Ureter (tissue), 1 donor: ENCODE measurements around the gene DIPK1A. TPM values are rescaled to one million over a fixed set of nuclear protein-coding genes. Genes with fewer than 3 reads are reported as not detected.

Experiments used
- DNase-seq: peaks from one replicate; pipeline ENCODE4 v3.0.0-alpha.2; 2020; ENCODE audit warnings: low spot score
- total RNA-seq: library from RNA; stranded (reverse); gene quantifications from one replicate; pipeline ENCODE4 v1.2.4, GENCODE V29; 2023
- donor health status: DM: yes; HTN: yes; CAD: no.

Gene DIPK1A
- 8.9 TPM for total RNA-seq

DNA sequence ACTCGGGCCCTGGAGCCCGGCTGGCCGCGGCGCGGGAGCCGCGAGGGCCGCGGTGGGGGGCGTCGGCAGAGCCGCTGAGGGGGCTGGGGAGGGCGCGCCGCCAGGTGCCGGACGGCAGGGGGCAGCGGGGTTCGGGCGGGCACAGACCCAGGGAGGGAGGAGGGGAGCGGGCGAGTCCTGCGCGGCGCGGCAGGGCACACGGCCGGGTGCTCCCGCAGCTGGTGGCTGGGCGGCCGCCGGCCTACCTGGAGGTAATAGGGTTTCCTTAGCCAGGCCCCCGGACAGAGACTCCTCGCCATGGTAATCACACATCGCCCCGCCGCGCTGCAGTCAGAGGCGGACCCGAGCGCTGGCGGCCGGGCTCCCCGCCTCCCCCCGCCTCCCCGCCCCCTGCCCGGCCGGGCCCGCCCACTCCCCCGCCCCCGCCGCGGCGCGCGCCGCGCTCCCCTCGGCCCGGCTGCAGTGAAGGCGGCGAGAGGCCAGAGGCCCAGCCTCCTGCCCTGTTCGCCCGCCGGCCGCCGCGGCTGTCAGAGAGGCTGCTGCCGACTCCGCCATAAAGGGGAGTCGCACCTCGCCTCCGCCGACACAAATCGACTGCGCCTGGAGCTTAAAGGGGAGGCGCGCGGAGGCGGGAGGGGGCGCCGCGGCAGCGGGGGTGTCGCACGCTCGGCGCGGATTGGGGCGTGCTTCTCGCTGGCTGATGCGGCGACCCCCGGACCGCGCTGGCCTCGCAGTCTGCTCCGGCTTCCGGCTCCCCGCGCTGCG is at the start of gene DIPK1A:
DIPK1A (minus strand) TSS at position 332 of the 765 bp plus-strand sequence; CDS start at position 299, 33 bp downstream.
- peak; percentile 76 for DNase-seq

DNA sequence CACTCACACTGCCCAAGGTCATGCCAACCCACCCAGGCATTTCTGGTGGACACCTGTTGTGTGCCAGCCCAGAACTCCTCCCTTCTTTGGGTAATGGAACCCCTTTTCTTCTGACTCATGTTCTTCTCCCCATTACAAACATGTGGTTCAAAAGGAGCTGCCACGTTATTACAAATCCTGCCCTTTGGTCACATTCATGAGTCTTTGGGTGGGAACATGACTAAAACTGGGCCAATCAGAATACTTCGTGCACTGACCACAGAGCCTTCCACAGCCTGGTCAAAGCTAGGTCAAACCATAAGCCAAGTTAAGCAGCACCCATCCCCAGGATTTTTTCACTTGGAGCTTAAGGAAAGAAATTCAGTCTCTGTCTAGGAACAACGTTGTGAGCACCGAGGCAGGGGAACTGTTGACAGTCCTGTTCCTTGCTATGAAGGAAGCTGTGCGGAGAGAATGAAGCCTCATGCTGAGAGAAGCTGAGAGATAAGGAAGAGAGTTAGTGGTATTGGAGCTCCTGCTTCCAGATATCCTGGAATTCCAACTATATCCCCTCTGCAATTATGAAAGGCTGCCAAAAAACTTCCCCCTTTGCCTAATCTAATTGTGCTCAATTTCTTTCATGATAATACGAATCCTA is 46.8 kb upstream of the DIPK1A start:
- no peak for DNase-seq

DNA sequence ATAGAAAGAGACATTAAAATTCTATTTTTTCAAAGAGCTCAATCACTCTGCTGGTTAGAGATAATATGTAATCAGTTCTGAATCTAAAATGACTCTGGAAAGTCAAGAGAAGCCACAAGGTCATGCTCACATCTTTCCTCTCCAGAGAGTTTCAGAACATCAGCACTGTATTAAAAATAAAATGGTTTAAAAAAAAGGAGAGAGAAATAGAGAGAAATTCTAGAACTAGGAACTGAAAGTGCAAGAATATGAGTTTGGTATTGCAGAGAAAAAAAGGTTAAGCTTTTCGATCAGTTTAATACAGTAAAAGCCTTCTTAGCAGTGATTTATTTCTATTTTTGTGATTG is 44.0 kb upstream of the DIPK1A start:
- DNase-seq, result no peak

DNA sequence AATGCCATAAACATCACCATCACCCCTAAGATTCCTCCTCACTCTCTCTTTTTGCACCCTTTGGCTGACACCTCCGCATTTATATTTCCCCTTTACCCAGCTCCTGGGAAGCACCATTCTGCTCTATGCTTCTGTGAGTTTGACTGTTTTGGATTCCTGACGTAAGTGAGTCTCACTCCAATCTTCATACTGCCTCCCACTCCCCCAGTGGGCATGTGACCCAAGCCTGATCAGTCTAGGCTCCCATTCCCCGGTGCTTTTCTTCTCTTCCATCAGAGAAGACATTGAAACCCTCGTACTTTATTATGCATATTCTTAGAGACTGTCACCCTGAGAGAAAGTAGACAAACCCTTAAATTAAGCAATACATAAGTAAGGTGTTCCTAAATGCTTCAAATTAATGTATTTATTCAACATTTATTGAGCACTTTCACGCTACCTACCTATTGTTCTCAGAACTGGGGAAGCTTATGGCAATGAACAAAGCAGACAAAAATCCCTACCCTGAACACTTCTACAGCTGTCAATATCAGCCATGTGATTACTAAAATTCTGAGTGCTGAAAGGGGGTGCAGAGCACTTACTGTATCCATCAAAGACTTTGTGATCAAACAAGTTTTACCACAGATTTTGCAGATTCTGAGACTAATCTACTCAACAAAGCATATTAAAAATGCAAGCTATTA is 43.4 kb upstream of the DIPK1A start:
- no peak for DNase-seq

DNA sequence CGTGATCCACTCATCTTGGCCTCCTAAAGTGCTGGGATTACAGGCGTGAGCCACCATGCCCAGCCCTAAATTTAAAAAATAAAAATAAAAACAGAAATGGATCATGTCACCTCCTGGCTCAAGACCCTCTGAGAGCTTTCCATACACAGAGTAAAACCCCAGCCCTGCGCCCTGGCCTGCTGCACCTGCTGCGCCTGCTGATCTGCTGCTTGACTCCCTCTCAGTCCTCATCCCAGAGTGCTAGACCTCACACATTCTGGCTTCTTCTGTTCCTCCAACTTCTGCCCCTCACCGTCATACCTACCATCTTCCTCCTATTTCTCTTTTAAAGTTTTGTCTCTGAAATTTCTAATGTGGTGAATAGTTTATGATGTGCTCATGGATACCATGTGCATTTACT is 42.7 kb upstream of the DIPK1A start:
- no peak for DNase-seq

DNA sequence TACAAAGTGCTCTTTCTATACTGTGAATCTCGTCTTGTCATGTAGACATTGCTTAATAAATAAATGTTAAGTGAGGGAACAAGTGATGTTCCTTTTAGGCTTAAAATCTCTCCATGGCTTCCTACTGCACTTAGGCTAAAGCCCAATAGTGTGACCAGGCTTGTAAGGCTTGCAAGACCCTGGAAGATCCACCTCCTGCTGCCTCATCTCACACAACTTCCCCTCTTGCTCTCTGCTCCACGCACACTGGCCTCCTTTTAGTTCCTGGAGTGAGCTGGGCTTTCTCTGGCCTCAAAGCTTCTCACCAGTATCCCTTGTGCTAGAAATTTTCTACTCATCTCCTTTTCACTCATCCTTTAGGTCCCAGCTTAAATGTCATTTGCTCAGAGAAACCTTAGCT is 41.5 kb upstream of the DIPK1A start:
- no peak for DNase-seq

DNA sequence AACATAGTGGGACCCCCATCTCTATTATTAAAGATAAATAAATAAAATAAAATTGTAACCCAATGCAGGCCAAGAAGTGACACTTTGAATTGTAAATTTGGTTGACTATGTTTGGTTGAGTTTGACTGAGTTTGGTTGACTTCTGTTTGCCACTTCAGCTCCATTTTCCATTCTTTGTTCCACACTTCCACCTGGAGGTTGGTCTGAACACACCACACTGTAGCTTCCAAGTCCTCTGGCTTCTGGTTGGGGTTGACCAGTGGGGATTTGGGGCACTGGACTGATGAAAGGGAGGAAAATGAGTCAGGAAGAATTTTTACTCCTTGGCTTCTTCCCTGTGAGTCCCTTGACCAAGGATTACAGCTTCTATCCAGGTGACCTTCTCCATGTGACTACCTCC is 40.6 kb upstream of the DIPK1A start:
- DNase-seq, result no peak

DNA sequence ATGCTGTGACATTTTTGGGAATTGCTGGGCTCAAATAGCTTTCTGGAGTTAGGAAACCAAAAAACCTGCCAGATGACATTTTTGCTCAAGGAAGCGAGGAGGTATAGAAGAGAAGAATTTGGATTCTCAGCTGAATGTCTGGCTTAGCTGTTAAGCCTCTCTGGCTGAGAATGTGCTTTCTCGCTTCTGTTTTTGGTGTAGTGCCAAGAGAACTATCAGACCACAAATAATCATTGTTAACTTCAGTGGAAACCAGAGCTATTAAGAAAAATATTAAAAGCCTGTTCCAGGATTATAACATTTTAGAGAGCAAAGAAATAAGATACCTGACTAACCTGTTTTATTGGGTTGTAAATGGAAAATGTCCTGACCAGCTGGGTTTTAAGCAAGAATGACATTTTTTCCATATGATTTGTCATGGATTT is 39.5 kb upstream of the DIPK1A start:
- no peak for DNase-seq

DNA sequence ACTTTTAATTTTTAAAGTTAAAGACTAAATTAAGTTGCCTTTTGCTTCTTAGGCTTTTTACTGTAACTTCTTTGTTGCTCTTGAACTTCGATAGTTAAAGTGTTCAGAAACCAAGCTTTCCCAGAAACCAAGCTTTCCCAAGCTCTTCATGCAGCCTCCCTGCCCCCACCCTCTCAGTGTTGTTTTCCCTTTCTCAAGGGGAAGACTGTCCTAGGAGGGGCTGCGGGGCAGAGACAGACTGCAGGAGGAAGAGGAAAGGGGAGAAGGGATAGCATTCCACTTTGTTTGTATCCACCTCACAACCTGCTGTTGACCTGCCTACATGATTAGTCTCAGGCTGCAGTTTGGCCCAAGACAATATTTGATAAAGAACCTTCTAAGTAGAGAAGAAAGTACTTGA is 39.0 kb upstream of the DIPK1A start:
- DNase-seq, result no peak

DNA sequence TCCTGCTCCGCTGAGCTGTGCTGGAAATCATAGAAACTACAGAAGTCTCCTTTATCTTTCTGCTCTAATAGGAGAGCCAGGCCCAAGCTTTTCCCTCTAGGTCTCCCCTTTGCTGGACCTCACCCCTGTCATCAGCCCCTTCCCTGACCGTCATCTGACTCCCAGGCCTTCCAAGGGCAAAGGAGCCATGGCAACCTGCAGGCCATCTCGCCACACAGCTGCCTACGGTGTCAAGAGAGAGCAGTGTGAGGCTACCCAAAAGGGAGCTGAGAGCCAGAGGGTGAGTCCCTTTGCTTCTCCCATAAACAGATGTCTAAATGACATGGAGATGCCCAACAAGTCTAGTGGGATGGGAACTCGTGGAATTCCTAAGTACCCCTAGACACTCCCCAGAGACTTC is 37.6 kb upstream of the DIPK1A start:
- no peak for DNase-seq

DNA sequence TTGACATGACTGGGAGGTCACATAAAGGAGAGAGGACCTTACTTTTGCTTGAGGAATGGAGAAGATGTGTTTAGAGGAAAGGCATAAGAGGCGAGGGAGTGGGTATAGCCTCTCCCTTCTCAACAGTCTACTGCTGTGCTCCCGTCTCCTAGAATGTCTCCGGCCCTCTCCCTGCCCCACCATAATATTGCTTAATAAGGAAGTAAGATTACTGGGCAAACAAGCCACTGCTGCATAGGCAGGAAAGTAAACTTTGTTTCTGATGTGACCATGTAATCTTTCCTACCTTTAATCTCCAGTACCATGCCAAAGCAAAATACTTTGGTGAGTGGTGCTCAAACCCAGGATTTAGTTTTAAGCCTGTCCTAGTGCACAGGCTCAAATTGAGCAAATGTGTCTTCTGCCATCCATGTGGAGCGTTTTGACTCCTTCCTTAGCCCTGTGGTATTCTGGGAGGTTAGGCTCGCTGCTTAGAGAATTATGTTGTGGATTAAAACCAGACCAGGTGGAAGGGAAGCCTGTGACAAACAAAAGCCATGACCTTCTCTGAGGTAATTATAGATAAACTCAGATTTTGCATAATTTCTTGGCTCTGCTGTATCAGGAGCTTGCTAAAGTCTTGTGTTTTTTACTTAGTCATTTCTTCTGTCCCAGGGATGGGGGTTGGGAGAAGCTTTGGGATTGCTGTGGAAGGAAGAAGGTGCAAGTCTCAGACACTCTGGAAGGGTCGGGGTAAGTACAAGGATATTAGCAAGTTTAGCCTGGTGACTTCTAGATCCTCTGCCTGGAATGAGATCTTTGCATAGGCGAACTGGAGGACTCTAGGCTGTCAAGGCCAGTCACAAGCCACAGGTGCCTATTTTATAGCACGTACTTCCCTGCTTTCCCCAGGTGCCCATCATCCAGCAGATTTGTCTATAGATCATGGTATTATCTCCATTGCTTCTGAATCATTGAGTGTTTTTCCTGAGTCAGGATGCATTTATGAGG is 34.5 kb upstream of the DIPK1A start:
- DNase-seq, result peak; percentile 43

DNA sequence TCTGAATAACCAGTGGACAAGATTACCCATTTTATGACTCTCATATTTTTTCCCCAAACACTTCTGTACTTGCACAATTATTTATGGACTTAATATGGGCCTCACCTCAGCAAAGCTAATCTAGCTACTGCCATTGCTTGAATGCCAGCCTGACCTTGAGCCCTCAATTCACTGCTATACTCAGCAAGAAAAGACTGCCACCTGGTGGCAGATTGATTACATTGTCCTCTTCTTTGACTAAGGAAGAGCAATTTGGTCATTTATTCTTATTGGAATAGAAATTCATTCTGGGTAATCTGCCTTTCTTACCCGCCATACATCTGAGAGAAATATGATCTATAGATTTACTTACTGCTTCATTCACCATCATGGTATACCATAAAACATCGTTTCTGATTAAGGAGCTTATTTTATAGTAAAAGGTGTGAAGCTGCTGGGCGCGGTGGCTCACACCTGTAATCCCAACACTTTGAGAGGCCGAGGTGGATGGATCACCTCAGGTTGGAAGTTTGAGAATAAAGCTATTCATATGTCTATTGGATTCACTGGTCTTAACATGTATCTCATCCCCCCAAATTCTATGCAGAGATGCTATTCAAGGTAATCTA is 32.9 kb upstream of the DIPK1A start:
- DNase-seq, result peak; percentile 75

DNA sequence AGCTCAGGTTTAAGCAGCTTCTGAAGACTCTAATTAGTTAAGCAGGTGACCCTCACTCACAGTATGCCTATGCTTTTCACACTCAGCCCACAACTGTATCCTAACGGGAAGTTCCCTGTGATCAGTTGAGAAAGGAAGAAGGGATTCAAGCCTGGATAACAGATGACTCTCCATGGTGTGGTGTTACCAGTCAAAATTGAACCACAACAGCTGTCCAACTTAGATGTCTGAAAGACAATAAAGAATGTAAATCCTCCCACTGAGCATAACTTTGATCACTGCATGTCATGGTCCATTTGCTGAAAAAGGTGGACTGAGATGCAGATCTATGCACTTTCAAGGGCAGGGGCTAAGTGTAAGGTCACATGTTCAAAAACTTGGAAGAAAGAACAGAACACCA is 32.3 kb upstream of the DIPK1A start:
- DNase-seq, result no peak

DNA sequence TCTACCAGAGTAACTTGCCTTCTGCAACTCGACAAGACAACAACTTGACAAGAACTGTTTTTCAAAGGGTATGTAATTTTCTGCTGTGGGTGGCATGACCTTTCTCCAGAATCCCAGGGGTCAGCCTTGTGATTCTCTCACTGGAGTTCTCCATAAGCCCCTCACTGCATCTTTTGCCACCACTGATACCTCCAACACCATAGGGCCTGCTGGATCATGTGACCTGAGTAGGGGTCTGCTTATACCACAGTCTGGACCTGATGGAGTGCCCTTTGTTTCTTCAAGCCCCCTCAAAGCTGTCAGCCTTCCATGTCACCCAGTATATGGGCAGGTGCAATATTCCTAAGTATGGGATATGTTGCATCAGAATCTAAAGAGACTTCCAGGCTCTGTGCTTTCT is 31.6 kb upstream of the DIPK1A start:
- DNase-seq, result no peak

DNA sequence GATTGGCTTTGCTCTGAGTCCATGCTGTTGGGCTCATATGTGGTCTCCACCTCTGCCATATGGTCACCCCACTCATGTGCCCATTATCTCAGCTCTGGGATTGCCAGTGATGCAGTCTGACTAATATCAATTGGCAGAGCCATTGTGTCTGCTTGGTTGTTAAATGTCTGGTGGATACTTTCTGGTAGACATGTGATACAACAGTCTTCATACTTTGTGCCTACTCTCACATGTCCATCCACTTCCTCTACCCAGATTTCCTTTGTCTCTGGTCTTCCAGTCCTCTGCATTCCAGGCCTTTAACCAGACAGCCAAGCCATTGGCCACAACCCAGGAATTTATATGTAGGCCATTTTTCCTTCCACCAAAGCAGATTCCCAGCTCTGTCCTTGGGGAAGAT is 30.8 kb upstream of the DIPK1A start:
- no peak for DNase-seq

DNA sequence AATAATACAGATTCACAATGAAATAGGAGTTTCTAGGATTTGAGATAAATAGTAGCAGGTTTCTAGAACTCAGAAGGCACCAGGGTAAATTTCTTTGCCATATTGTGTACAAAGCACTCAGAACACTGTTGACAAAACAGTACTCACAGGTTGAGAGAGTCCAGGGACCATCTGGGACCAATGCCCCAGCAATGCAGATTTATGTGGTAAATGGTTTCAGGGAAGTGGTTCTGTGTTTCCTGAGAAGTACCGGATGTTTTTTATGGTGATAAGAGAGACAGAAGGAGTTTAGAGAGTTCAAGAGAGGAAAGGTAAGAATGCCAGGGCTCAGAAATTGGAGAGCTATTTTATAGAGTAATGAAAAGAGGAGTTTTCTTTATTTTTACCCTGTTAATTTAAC is 29.6 kb upstream of the DIPK1A start:
- DNase-seq, result no peak

DNA sequence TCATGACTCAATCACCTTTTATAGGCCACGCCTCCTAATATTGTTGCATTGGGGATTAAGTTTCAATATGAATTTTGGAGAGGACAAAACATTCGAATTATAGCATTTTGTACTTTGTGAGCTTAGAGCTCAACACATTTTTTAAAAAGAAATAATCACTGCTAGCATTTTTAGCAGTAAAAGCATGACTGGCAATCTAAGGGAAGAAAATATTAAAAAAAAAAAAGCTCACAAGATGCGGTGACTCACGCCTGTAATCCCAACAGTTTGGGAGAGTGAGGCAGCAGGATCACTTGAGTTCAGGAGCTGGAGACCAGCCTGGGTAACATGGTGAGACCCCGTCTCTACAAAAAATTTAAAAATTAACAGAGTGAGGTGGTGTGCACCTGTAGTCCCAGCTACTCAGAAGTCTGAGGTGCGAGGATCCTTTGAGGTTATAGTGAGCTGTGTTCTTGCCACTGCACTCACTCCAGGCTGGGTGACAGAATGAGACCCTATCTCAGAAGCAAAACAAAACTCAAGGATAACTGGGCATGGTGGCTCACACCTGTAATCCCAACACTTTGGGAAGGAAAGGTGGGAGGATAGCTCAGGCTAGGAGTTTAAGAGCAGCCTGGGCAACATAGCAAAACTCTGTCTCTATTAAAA is 28.8 kb upstream of the DIPK1A start:
- DNase-seq, result no peak

DNA sequence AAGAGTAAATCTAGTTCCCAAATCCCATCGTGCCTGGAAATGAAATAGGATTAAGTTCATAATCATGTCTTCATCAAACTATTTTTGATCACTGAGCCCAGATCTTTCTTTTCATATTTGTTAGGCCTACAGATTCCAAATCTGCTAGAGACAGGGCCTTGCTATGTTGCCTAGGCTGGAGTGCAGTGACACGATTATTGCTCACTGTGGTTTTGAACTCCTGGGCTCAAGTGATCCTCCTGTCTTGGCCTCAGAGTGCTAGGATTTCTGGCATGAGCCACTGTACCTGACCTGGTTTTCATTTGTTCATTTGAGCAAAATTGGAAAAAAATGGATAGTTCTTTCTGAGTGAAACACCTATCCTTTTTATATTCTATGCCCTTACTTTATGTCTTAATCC is 28.0 kb upstream of the DIPK1A start:
- no peak for DNase-seq

DNA sequence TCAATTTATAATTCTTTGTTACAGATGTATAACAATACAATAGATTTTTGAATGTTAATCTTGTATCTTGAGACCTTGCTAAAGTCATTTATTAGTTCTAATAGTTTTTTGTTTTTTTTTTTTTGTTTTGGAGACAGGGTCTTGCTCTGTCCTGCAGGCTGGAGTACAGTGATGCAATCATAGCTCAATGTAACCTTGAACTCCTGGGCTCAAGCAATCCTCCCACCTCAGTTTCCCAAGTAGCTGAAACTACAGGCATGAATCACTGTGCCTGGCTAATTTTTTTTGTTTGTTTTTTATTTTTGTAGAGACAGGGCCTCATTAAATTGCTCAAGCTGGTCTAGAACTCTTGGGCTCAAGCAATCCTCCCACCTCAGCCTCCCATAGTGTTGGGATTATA is 26.2 kb upstream of the DIPK1A start:
- no peak for DNase-seq

DNA sequence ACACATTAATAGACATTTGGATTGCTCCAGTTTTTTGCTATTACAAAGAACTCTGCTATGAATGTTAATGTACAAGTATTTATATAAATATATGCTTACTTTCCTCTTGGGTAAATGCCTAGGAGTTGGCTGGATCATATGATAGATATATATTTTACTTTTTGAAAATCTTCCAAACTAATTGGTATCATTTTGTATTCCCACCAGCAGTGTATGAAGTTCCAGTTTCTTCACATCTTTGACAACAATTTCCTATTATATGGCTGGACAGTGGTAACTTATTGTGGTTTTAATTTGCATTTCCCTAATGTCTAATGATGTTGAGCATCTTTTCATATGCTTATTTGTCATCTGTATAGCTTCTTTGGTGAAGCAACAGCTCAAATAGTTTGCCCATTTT is 23.8 kb upstream of the DIPK1A start:
- DNase-seq, result no peak
